K562 treated with DMSO at 1 percent for 48 hours (cell line): ENCODE data around the gene LY6G5C. TPM values are rescaled to one million over a fixed set of nuclear protein-coding genes. Genes with fewer than 3 reads are reported as not detected.

Experiments
- total RNA-seq: library from RNA; unstranded; fragments of 300-600 nt; gene quantifications from 2 replicates; pipeline ENCODE4 v1.2.3, GENCODE V29; 2022; ENCODE audit warnings: low replicate concordance; ENCODE audit errors: extremely low read depth

LY6G5C gene
- total RNA-seq, 1 experiment from 2014 or later = not detected

Other genes with a start within 250 kb of the LY6G5C start
- gene MICB, start 182.9 kb downstream of the LY6G5C start, total RNA-seq = not detected in 2 replicates
- not detected in 2 replicates for gene MCCD1, start 152.1 kb downstream of the LY6G5C start, total RNA-seq
- not detected in 2 replicates for gene DDX39B, start 139.1 kb downstream of the LY6G5C start, total RNA-seq
- gene ATP6V1G2, start 134.5 kb downstream of the LY6G5C start, total RNA-seq = not detected in 2 replicates
- gene NFKBIL1, start 133.5 kb downstream of the LY6G5C start, total RNA-seq = not detected in 2 replicates
- gene LTA, start 108.8 kb downstream of the LY6G5C start, total RNA-seq = not detected in 2 replicates
- not detected in 2 replicates for gene TNF, start 105.5 kb downstream of the LY6G5C start, total RNA-seq
- gene LTB, start 98.6 kb downstream of the LY6G5C start, total RNA-seq = not detected in 2 replicates
- gene LST1, start 94.8 kb downstream of the LY6G5C start, total RNA-seq = not detected in 2 replicates
- gene NCR3, start 88.1 kb downstream of the LY6G5C start, total RNA-seq = not detected in 2 replicates
- gene AIF1, start 65.8 kb downstream of the LY6G5C start, total RNA-seq = not detected in 2 replicates
- 599 TPM in 1 of 2 replicates, not detected in the other for gene PRRC2A, start 60.4 kb downstream of the LY6G5C start, total RNA-seq
- 212 TPM in 1 of 2 replicates, not detected in the other for gene BAG6, start 28.4 kb downstream of the LY6G5C start, total RNA-seq
- not detected in 2 replicates for gene APOM, start 25.2 kb downstream of the LY6G5C start, total RNA-seq
- gene C6orf47, start 20.3 kb downstream of the LY6G5C start, total RNA-seq = not detected in 2 replicates
- gene GPANK1, start 16.1 kb downstream of the LY6G5C start, total RNA-seq = not detected in 2 replicates
- 596 TPM in 1 of 2 replicates, not detected in the other for gene CSNK2B, start 15.0 kb downstream of the LY6G5C start, total RNA-seq
- not detected in 2 replicates for gene LY6G5B, start 11.1 kb downstream of the LY6G5C start, total RNA-seq
- gene ABHD16A, start 22.3 kb upstream of the LY6G5C start, total RNA-seq = not detected in 2 replicates
- not detected in 2 replicates for gene LY6G6F, start 25.8 kb upstream of the LY6G5C start, total RNA-seq
- not detected in 2 replicates for gene LY6G6D, start 34.3 kb upstream of the LY6G5C start, total RNA-seq
- not detected in 2 replicates for gene LY6G6C, start 40.7 kb upstream of the LY6G5C start, total RNA-seq
- gene MPIG6B, start 42.3 kb upstream of the LY6G5C start, total RNA-seq = not detected in 2 replicates
- gene DDAH2, start 48.2 kb upstream of the LY6G5C start, total RNA-seq = not detected in 2 replicates
- 1,281 TPM in 1 of 2 replicates, not detected in the other for gene CLIC1, start 55.5 kb upstream of the LY6G5C start, total RNA-seq
- not detected in 2 replicates for gene MSH5, start 58.9 kb upstream of the LY6G5C start, total RNA-seq
- not detected in 2 replicates for gene SAPCD1, start 81.6 kb upstream of the LY6G5C start, total RNA-seq
- not detected in 2 replicates for gene VWA7, start 96.3 kb upstream of the LY6G5C start, total RNA-seq
- gene VARS1, start 114.7 kb upstream of the LY6G5C start, total RNA-seq = 668 TPM in 1 of 2 replicates, not detected in the other
- not detected in 2 replicates for gene LSM2, start 125.9 kb upstream of the LY6G5C start, total RNA-seq
- not detected in 2 replicates for gene HSPA1L, start 134.2 kb upstream of the LY6G5C start, total RNA-seq
- gene HSPA1A, start 134.5 kb upstream of the LY6G5C start, total RNA-seq = not detected in 2 replicates
- 760 TPM in 1 of 2 replicates, not detected in the other for gene HSPA1B, start 146.7 kb upstream of the LY6G5C start, total RNA-seq
- 455 TPM in 1 of 2 replicates, not detected in the other for gene NEU1, start 181.8 kb upstream of the LY6G5C start, total RNA-seq
- gene SLC44A4, start 197.9 kb upstream of the LY6G5C start, total RNA-seq = not detected in 2 replicates
- not detected in 2 replicates for gene EHMT2, start 216.6 kb upstream of the LY6G5C start, total RNA-seq
- gene ZBTB12, start 221.0 kb upstream of the LY6G5C start, total RNA-seq = not detected in 2 replicates
- not detected in 2 replicates for gene C2, start 246.7 kb upstream of the LY6G5C start, total RNA-seq